ENCODE measurements around the gene IFNA1.

Gene IFNA1

DNA sequence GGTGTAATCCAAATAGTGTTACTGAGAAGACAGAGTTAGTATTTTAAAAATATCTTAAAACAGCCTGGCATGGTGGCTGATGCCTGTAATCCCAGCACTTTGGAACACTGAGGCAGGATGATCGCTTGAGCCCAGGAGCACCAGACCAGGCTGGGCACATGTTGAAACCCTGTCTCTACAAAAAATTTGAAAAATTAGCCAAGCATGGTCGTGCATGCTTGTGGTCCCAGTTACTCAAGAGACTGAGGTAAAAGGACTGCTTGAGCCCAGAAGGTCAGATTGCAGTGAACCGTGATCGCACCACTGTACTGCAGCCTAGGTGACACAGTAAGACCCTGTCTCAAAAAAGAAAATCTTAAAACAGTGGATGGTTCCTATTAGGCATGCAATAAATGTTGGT is 12.4 kb downstream of the IFNA1 start:
- Histone ChIP-seq H3K9ac (ENCODE audit: low read depth, low read length) (no peak overlapping the region), H3K27me3 (ENCODE audit: control insufficient read depth, insufficient read depth, low read length) (no peaks in the 10 kb centered on the region), H3K9me3 (ENCODE audit: control insufficient read depth, insufficient read depth, low read length) (no peaks in the 10 kb centered on the region), H3K4me1 (ENCODE audit: control insufficient read depth, insufficient read depth, low read length) (no peaks in the 10 kb centered on the region), H3K4me3 (ENCODE audit: low read depth, low read length) (no peak overlapping the region), H3K36me3 (ENCODE audit: control insufficient read depth, insufficient read depth, low read length) (no peaks in the 10 kb centered on the region)

DNA sequence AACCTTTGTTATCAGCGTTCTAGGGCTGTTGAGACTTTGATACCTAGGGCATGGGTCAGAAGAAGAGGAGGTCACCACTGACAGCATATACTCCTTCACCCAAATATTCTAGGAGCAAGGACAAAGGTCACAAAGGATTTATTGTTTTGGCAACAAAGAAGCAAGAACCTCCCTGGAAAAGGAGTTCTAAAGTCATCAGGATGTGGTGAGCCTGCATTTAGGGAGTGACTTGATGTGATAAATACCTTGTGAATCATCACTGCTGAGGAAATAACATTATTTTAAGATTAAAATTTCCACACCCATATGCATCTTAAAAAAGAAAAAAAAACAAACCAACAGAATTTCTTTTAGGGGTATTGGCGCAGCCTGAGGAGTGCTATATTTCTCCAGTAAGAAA is 13.9 kb downstream of the IFNA1 start:
- no peaks in the 10 kb centered on the region for H3K36me3 ChIP-seq (ENCODE audit: control insufficient read depth, insufficient read depth, low read length)
- no peak overlapping the region for H3K4me3 ChIP-seq (ENCODE audit: low read depth, low read length)
- no peaks in the 10 kb centered on the region for H3K4me1 ChIP-seq (ENCODE audit: control insufficient read depth, insufficient read depth, low read length)
- no peaks in the 10 kb centered on the region for H3K9me3 ChIP-seq (ENCODE audit: control insufficient read depth, insufficient read depth, low read length)
- no peak overlapping the region for H3K9ac ChIP-seq (ENCODE audit: low read depth, low read length)
- no peaks in the 10 kb centered on the region for H3K27me3 ChIP-seq (ENCODE audit: control insufficient read depth, insufficient read depth, low read length)

DNA sequence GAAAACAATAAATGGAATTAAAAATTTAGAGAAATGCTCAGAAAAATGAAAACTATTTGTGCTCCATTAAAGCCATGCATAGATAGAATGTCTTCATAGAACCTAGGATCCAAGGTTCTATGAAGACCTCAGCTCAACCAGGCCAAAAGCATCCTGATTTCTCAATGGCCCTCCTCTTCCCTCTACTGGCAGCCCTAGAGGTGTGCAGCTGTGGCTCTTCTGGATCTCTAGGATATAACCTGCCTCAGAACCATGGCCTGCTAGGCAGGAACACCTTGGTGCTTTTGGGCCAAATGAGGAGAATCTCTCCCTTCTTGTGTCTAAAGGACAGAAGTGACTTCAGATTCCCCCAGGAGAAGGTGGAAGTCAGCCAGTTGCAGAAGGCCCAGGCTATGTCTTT is 15.1 kb downstream of the IFNA1 start:
- H3K9ac ChIP-seq (ENCODE audit: low read depth, low read length), result no peak overlapping the region
- H3K27me3 ChIP-seq (ENCODE audit: control insufficient read depth, insufficient read depth, low read length), result no peaks in the 10 kb centered on the region
- H3K9me3 ChIP-seq (ENCODE audit: control insufficient read depth, insufficient read depth, low read length), result no peaks in the 10 kb centered on the region
- no peak overlapping the region for H3K4me3 ChIP-seq (ENCODE audit: low read depth, low read length)
- no peaks in the 10 kb centered on the region for H3K4me1 ChIP-seq (ENCODE audit: control insufficient read depth, insufficient read depth, low read length)
- no peaks in the 10 kb centered on the region for H3K36me3 ChIP-seq (ENCODE audit: control insufficient read depth, insufficient read depth, low read length)

DNA sequence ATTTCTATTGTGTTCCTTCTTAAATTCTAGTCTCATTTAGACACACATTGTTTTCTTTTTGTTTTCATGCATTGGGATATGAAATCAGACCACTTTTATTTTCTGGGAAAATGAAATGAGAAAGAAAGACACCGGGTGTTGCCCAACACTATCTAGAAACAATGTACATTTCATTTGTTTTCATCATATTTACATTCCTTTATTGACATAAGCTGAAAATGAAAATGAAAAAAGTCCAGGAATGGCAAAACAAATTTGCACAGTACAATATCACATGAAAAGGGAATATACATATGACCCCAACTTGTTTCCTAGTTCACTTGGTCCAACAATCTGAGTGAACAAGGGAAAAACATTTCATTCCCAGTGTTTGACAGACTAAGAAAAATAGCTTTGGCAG is 21.1 kb downstream of the IFNA1 start:
- H3K27me3 ChIP-seq (ENCODE audit: control insufficient read depth, insufficient read depth, low read length), result no peaks in the 10 kb centered on the region

DNA sequence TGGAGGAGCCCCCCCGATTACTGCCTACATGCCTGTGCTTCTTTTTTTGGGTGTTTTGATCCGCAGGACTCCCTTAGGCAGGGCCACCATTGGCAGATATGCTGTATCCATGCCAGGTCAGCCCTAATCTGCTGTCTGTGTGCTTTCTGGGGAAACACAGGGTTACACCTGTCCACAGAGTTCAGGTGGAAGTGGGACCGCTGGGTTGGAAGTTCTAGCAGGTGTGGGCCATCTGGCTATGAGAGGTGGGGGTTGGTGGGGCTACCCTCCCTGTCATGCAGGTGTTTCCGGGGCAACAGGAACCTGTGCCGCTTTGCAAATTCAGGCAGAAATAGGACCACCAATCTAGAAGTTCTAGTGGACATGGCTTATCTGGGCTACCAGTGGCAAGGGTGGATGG is 24.9 kb downstream of the IFNA1 start:
- Histone ChIP-seq H3K36me3 (ENCODE audit: control insufficient read depth, insufficient read depth, low read length) (no peaks in the 10 kb centered on the region), H3K9ac (ENCODE audit: low read depth, low read length) (no peak overlapping the region), H3K9me3 (ENCODE audit: control insufficient read depth, insufficient read depth, low read length) (no peaks in the 10 kb centered on the region), H3K4me1 (ENCODE audit: control insufficient read depth, insufficient read depth, low read length) (no peaks in the 10 kb centered on the region), H3K4me3 (ENCODE audit: low read depth, low read length) (no peak overlapping the region), H3K27me3 (ENCODE audit: control insufficient read depth, insufficient read depth, low read length) (no peaks in the 10 kb centered on the region)

More for the DNA sequence above, 21.1 kb downstream of the IFNA1 start:
- H3K9ac ChIP-seq (ENCODE audit: low read depth, low read length), result no peak overlapping the region
- no peaks in the 10 kb centered on the region for H3K36me3 ChIP-seq (ENCODE audit: control insufficient read depth, insufficient read depth, low read length)
- H3K4me3 ChIP-seq (ENCODE audit: low read depth, low read length), result no peak overlapping the region
- no peaks in the 10 kb centered on the region for H3K4me1 ChIP-seq (ENCODE audit: control insufficient read depth, insufficient read depth, low read length)
- no peaks in the 10 kb centered on the region for H3K9me3 ChIP-seq (ENCODE audit: control insufficient read depth, insufficient read depth, low read length)

DNA sequence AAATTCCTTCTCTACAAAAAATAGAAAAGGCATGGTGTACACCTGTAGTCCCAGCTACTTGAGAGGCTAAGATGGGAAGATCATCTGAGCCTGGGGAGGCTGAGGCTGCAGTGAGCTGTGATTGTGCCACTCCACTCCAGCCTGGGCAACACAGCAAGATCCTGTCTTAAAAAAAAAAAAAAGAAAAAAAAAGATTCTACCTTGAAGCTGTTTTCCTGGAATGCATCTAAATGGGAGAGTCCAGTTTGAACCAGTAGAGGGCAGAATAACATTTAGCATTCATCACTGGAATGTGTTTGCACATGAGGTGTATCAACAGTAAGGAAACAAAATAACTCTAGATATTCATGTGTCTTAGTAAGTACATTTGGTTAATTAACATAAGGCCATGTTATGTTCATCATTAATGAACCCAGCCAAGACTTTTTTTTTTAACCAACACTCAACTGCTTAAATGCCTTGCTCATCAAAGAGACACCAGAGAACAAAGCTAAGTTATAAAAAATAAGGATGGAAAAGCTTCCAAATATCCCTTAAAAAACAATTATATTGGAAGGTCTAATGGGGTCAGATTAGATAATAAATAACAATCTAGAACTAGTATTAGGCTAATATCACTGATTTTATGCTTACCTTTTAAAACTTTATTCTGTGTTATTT is 25.8 kb downstream of the IFNA1 start:
- H3K4me1 ChIP-seq (ENCODE audit: control insufficient read depth, insufficient read depth, low read length), result no peaks in the 10 kb centered on the region
- H3K9me3 ChIP-seq (ENCODE audit: control insufficient read depth, insufficient read depth, low read length), result no peaks in the 10 kb centered on the region
- H3K36me3 ChIP-seq (ENCODE audit: control insufficient read depth, insufficient read depth, low read length), result no peaks in the 10 kb centered on the region
- no peak overlapping the region for H3K9ac ChIP-seq (ENCODE audit: low read depth, low read length)
- no peaks in the 10 kb centered on the region for H3K27me3 ChIP-seq (ENCODE audit: control insufficient read depth, insufficient read depth, low read length)
- no peak overlapping the region for H3K4me3 ChIP-seq (ENCODE audit: low read depth, low read length)

DNA sequence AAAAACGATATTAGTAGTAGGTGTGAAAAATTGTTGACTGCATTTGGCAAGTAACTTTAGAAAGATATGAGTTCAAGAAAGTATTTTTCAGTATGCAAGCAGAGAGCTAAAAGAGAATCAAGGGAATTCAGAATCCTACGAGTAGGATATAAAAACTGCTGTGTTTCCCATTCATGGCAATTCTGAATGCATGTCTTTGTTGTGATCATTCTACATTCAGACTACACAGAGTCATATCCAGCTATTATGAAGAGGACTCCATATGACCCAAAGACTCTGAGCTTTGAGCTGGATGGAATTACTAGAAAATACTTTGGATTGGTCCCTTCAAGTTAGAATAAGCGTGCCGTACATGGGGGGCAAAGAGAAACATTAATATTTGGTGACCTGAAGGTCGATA is 29.9 kb downstream of the IFNA1 start:
- no peak overlapping the region for H3K9ac ChIP-seq (ENCODE audit: low read depth, low read length)
- H3K36me3 ChIP-seq (ENCODE audit: control insufficient read depth, insufficient read depth, low read length), result no peaks in the 10 kb centered on the region
- no peaks in the 10 kb centered on the region for H3K27me3 ChIP-seq (ENCODE audit: control insufficient read depth, insufficient read depth, low read length)
- no peaks in the 10 kb centered on the region for H3K4me1 ChIP-seq (ENCODE audit: control insufficient read depth, insufficient read depth, low read length)
- no peak overlapping the region for H3K4me3 ChIP-seq (ENCODE audit: low read depth, low read length)
- H3K9me3 ChIP-seq (ENCODE audit: control insufficient read depth, insufficient read depth, low read length), result no peaks in the 10 kb centered on the region

DNA sequence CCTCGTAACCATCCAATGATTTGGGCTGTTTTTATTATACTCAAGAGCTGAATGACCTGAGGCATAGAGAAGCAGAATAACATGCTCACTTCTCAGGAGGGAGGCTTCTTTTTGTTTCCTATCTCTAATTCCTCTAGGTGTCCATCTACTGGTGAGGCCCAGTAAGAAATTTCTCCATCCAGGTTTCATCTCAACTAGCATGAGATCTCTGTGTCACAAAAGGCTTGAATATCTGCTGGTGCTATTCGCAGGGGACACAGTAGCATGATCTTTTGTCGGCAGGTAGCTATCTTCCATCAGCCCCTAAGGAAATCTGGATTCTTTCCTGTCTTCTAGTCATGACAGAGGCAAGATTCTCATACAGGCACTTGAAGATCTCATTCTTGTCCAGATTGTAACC is 33.0 kb downstream of the IFNA1 start:
- Histone ChIP-seq H3K36me3 (ENCODE audit: control insufficient read depth, insufficient read depth, low read length) (no peaks in the 10 kb centered on the region), H3K27me3 (ENCODE audit: control insufficient read depth, insufficient read depth, low read length) (no peaks in the 10 kb centered on the region), H3K4me1 (ENCODE audit: control insufficient read depth, insufficient read depth, low read length) (no peaks in the 10 kb centered on the region), H3K9me3 (ENCODE audit: control insufficient read depth, insufficient read depth, low read length) (no peaks in the 10 kb centered on the region), H3K9ac (ENCODE audit: low read depth, low read length) (no peak overlapping the region), H3K4me3 (ENCODE audit: low read depth, low read length) (no peak overlapping the region)

DNA sequence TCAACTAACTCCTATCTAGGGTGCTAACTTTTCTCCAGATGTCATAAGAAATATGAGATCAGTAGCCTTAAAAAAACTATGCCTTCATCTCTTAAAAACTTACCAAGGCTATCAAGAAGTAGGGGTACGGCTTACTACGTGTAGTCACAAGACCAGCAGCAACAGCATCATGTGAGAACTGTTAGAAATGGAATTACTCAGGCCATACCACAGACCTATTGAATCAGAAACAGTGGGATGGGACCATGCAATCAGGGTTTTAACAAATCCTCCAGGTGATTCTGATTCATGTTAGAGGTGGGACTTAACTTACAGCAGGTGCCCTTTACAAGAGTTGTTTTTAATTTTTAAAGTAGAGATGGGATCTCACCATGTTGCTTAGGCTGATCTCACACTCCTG is 37.2 kb downstream of the IFNA1 start:
- no peak overlapping the region for H3K9ac ChIP-seq (ENCODE audit: low read depth, low read length)
- no peaks in the 10 kb centered on the region for H3K27me3 ChIP-seq (ENCODE audit: control insufficient read depth, insufficient read depth, low read length)
- no peaks in the 10 kb centered on the region for H3K36me3 ChIP-seq (ENCODE audit: control insufficient read depth, insufficient read depth, low read length)
- H3K4me3 ChIP-seq (ENCODE audit: low read depth, low read length), result no peak overlapping the region
- H3K9me3 ChIP-seq (ENCODE audit: control insufficient read depth, insufficient read depth, low read length), result no peaks in the 10 kb centered on the region
- peaks cover 3% of the 10 kb centered on the region for H3K4me1 ChIP-seq (ENCODE audit: control insufficient read depth, insufficient read depth, low read length)

DNA sequence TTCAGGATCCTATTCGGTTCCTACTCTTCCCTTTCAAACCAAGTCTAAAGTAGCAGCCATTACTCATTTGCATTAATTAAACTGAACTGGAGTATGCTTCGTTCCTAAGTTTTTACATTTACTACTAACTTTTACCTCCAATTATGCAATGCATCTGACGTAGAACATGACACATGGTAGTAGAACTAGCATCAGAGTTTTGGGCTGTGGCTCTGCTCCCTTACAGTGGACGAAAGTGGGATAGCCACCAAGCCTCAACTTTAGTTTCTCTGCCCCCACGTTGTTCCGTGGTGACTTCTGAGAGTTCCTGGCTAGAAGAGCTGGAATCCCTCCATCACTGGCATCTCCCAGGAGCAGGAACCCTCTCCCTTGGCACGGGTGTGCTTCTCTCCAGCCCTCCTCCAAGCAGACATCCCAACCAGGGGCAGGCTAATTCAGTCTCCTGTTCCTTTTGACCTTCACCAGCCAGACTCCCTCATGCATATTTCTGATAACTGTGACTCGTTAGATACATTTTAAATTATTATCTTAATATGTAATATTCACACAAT is 39.0 kb downstream of the IFNA1 start:
- Histone ChIP-seq H3K4me1 (ENCODE audit: control insufficient read depth, insufficient read depth, low read length) (peaks cover 3% of the 10 kb centered on the region), H3K27me3 (ENCODE audit: control insufficient read depth, insufficient read depth, low read length) (no peaks in the 10 kb centered on the region), H3K4me3 (ENCODE audit: low read depth, low read length) (no peak overlapping the region), H3K9me3 (ENCODE audit: control insufficient read depth, insufficient read depth, low read length) (no peaks in the 10 kb centered on the region), H3K9ac (ENCODE audit: low read depth, low read length) (no peak overlapping the region), H3K36me3 (ENCODE audit: control insufficient read depth, insufficient read depth, low read length) (no peaks in the 10 kb centered on the region)

DNA sequence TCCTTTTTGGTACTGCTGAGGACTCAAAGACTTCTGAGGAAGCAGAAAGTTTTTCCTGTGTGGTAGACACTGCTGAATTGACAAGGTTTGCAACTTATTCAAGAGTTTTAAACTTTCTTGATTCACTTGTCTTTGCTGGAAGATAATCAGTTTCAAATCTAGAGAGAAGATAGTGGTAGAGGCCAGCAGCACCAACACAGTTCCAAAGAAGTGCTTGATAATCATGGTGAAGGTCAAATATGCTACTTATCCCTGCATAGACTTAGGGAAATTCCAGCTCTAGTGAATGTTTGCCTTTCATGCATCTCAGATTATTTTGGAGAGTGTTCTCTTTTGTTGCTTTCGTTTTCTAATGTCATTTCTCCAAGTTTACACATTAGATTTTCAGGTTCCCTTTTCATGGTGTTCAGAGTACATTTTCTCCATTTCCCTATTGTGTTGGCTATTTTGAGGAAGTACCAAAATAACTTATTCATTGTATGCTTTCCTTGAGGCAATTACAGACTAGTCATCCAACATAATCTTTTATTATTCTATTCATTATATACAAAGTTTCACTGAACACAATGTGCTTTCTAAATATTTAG is 41.3 kb downstream of the IFNA1 start:
- Histone ChIP-seq H3K27me3 (ENCODE audit: control insufficient read depth, insufficient read depth, low read length) (no peaks in the 10 kb centered on the region), H3K4me1 (ENCODE audit: control insufficient read depth, insufficient read depth, low read length) (peaks cover 3% of the 10 kb centered on the region), H3K9me3 (ENCODE audit: control insufficient read depth, insufficient read depth, low read length) (no peaks in the 10 kb centered on the region), H3K4me3 (ENCODE audit: low read depth, low read length) (no peak overlapping the region), H3K36me3 (ENCODE audit: control insufficient read depth, insufficient read depth, low read length) (no peaks in the 10 kb centered on the region), H3K9ac (ENCODE audit: low read depth, low read length) (no peak overlapping the region)

DNA sequence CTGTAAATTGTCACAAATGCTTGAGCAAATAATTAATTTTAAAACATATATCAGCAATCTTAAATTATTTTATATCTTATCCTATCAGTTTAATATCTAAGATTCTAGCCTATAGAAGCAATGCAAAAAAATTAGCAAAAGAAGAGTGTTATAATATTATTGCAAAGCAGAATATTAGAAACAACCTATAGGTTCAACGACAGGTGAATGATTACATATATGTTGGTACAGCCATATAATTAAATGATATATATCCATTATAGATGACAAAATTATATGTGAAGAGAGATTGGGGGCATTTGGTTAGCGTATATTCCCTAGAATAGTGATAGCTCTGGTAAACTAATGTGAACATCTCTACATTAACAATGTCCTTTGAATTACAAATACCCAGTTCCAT is 42.0 kb downstream of the IFNA1 start, which contains the start of gene IFNE:
TSS of gene IFNE (minus strand) at position 101 of the 400 bp plus-strand sequence. CDS start 619 bp downstream, outside the sequence.
- H3K9me3 ChIP-seq (ENCODE audit: control insufficient read depth, insufficient read depth, low read length), result no peaks in the 10 kb centered on the region
- peaks cover 3% of the 10 kb centered on the region for H3K4me1 ChIP-seq (ENCODE audit: control insufficient read depth, insufficient read depth, low read length)
- H3K9ac ChIP-seq (ENCODE audit: low read depth, low read length), result no peak within 1 kb of the TSS
- no peaks in the 10 kb centered on the region for H3K27me3 ChIP-seq (ENCODE audit: control insufficient read depth, insufficient read depth, low read length)
- H3K36me3 ChIP-seq (ENCODE audit: control insufficient read depth, insufficient read depth, low read length), result no peaks in the 10 kb centered on the region
- H3K4me3 ChIP-seq (ENCODE audit: low read depth, low read length), result no peak within 1 kb of the TSS

Measured in iPS-15b (cell line).